Loucy (cell line): ENCODE measurements around the gene CTSA.

Experiments
- H2AFZ ChIP-seq: fragments of 200-600 bp; sonication (generic); 2 replicates; pipeline ENCODE4 v1.6.0; 2016; ENCODE audit warnings: antibody characterized with exemption, mild to moderate bottlenecking, low read length, moderate library complexity
- H3F3A ChIP-seq: fragments of 200-600 bp; 2 replicates; pipeline ENCODE4 v1.6.0; 2016; ENCODE audit warnings: antibody characterized with exemption, low read depth, mild to moderate bottlenecking
- H3K27me3 ChIP-seq: fragments of 200-600 bp; sonication (generic); 2 replicates; pipeline ENCODE4 v1.6.1; 2014; ENCODE audit warnings: low read length, mild to moderate bottlenecking; ENCODE audit not compliant: insufficient read depth, poor library complexity, severe bottlenecking
- H3K36me3 ChIP-seq: fragments of 200-600 bp; sonication (generic); 2 replicates; pipeline ENCODE4 v1.6.1; 2016; ENCODE audit warnings: low read length; ENCODE audit not compliant: insufficient read depth
- H3K4me1 ChIP-seq: fragments of 200-600 bp; sonication (generic); 2 replicates; pipeline ENCODE4 v1.5.1; 2014; ENCODE audit warnings: low read length, mild to moderate bottlenecking; ENCODE audit not compliant: insufficient read depth, poor library complexity, severe bottlenecking
- H3K4me2 ChIP-seq: fragments of 200-600 bp; sonication (generic); 2 replicates; pipeline ENCODE4 v1.6.0; 2014; ENCODE audit warnings: antibody characterized with exemption, low read length, low read depth, mild to moderate bottlenecking; ENCODE audit not compliant: poor library complexity, severe bottlenecking
- H3K4me3 ChIP-seq: fragments of 200-600 bp; sonication (generic); 2 replicates; pipeline ENCODE4 v1.5.1; 2014; ENCODE audit warnings: low read length, mild to moderate bottlenecking, mixed read lengths; ENCODE audit not compliant: poor library complexity, severe bottlenecking
- H3K79me2 ChIP-seq: fragments of 200-600 bp; sonication (generic); 2 replicates; pipeline ENCODE4 v1.6.1; 2014; ENCODE audit warnings: low read length; ENCODE audit not compliant: insufficient read depth
- H3K9ac ChIP-seq: fragments of 200-600 bp; sonication (generic); 2 replicates; pipeline ENCODE4 v1.6.0; 2014; ENCODE audit warnings: mild to moderate bottlenecking, low read depth, low read length, moderate library complexity; ENCODE audit not compliant: poor library complexity, severe bottlenecking
- H3K9me2 ChIP-seq: fragments of 200-600 bp; sonication (generic); replicated peaks from 2 replicates; pipeline ENCODE4 v1.6.1; 2016; ENCODE audit warnings: low read depth, low read length, mixed read lengths
- H3K9me3 ChIP-seq: fragments of 200-600 bp; sonication (generic); 2 replicates; pipeline ENCODE4 v1.6.1; 2014; ENCODE audit warnings: mild to moderate bottlenecking, antibody characterized with exemption, low read length, low read depth; ENCODE audit not compliant: insufficient read depth
- H4K20me1 ChIP-seq: fragments of 200-600 bp; sonication (generic); 2 replicates; pipeline ENCODE4 v1.6.0; 2014; ENCODE audit warnings: antibody characterized with exemption, low read length, mild to moderate bottlenecking; ENCODE audit not compliant: insufficient read depth, poor library complexity, severe bottlenecking
- EZH2phosphoT487 ChIP-seq: fragments of 200-600 bp; IDR thresholded peaks from 2 replicates; pipeline ENCODE4 v1.6.1; 2018; ENCODE audit warnings: antibody characterized with exemption, mild to moderate bottlenecking, moderate library complexity, borderline replicate concordance
- TF ChIP-seq, protein P1 (sequence below): fragments of 200-600 bp; sonication (generic); conservative IDR thresholded peaks from 2 replicates; pipeline ENCODE4 v1.5.1; 2014; ENCODE audit warnings: mild to moderate bottlenecking, antibody characterized with exemption, low read length

The CTSA gene

DNA sequence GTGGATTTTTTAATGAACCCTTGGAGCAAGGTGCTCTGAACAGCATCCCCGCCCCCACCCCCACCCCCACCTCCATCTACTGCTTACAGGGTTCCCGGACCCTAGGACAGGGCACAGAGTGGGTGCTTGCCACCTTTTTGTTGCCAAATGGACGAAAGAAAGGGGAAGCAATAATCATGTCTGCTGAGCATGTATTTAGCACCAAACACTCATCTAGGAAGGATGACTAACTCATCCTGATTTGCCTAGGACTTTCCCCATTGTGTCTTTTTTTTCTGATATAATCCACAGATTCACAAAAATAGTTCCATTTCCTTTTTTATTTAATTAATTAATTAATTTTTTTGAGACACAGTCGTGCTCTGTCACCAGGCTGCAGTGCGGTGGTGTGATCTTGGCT, 22.0 kb downstream of the CTSA start:
- TF ChIP-seq, protein P1, sequence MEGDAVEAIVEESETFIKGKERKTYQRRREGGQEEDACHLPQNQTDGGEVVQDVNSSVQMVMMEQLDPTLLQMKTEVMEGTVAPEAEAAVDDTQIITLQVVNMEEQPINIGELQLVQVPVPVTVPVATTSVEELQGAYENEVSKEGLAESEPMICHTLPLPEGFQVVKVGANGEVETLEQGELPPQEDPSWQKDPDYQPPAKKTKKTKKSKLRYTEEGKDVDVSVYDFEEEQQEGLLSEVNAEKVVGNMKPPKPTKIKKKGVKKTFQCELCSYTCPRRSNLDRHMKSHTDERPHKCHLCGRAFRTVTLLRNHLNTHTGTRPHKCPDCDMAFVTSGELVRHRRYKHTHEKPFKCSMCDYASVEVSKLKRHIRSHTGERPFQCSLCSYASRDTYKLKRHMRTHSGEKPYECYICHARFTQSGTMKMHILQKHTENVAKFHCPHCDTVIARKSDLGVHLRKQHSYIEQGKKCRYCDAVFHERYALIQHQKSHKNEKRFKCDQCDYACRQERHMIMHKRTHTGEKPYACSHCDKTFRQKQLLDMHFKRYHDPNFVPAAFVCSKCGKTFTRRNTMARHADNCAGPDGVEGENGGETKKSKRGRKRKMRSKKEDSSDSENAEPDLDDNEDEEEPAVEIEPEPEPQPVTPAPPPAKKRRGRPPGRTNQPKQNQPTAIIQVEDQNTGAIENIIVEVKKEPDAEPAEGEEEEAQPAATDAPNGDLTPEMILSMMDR: no peak
- TF ChIP-seq EZH2phosphoT487: no peak
- Histone ChIP-seq H2AFZ (no peak overlapping the region), H3K9me2 (no peaks in the 10 kb centered on the region), H4K20me1 (no peaks in the 10 kb centered on the region), H3K4me1 (peaks cover 9% of the 10 kb centered on the region), H3K27me3 (no peaks in the 10 kb centered on the region), H3K36me3 (no peaks in the 10 kb centered on the region), H3K4me2 (no peak overlapping the region), H3F3A (no peaks in the 10 kb centered on the region), H3K9me3 (no peaks in the 10 kb centered on the region), H3K79me2 (no peaks in the 10 kb centered on the region), H3K9ac (no peak overlapping the region), H3K4me3 (no peak overlapping the region)

DNA sequence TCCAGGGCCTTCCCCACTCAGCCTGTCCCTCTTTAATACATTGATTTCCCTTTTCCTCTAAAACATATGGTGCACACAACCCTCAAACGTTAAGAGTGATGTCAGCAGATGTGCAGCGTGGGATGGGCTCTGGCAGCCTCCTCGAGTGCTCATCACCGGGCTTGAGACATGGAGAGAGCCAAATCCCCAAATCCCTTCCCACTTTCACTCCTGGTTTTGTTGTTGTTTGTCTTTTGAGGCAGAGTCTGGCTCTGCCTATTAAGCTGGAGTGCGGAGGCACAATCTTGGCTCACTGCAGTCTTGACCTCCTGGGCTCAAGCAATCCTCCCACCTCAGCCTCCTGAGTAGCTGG, 26.6 kb downstream of the CTSA start:
- Histone ChIP-seq H3K4me3 (no peak overlapping the region), H3K27me3 (no peaks in the 10 kb centered on the region), H3K9ac (no peak overlapping the region), H3K4me1 (no peaks in the 10 kb centered on the region), H3K79me2 (no peaks in the 10 kb centered on the region), H3K36me3 (no peaks in the 10 kb centered on the region), H3F3A (no peaks in the 10 kb centered on the region), H2AFZ (no peak overlapping the region), H3K9me3 (no peaks in the 10 kb centered on the region), H3K9me2 (no peaks in the 10 kb centered on the region), H4K20me1 (no peaks in the 10 kb centered on the region), H3K4me2 (no peak overlapping the region)
- no peak for TF ChIP-seq EZH2phosphoT487
- TF ChIP-seq, protein P1: no peak

DNA sequence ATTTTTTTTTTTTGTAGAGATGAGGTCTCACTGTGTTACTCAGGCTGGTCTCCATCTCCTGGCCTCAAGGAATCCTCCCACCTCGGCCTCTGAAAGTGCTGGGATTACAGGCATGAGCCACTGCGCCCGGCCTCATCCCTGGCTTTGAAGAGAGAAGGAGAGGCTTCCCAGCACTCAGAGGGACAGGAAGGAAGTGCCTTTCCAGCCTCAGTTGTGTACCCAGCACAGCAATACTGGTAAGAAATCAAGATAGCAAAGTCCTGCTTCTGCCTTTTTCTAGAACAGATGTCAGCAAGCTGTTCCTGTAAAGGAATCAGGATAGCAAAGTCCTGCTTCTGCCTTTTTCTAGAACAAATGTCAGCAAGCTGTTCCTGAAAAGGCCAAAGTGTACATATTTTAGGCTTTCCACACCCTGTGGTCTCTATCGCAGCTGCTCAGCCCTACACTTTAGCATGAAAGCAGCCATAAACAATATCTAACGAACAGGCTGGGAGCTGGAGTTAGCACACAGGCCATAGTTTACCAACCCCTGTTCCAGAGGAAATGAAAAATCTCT, 27.1 kb downstream of the CTSA start:
- Histone ChIP-seq H3K4me1 (no peaks in the 10 kb centered on the region), H3K79me2 (no peaks in the 10 kb centered on the region), H3K4me3 (no peak overlapping the region), H3K9me2 (no peaks in the 10 kb centered on the region), H3K9ac (no peak overlapping the region), H3K36me3 (no peaks in the 10 kb centered on the region), H3F3A (no peaks in the 10 kb centered on the region), H3K4me2 (no peak overlapping the region), H3K27me3 (no peaks in the 10 kb centered on the region), H4K20me1 (no peaks in the 10 kb centered on the region), H2AFZ (0 out of 2 replicates have a peak overlapping the region, but pooled peaks have one; percentile 7), H3K9me3 (no peaks in the 10 kb centered on the region)
- TF ChIP-seq EZH2phosphoT487: no peak
- TF ChIP-seq, protein P1: no peak
